GM15510 (cell line): ENCODE measurements around the gene ONECUT1.

Experiments
- POLR2A ChIP-seq: IDR thresholded peaks from 3 replicates; pipeline ENCODE4 v1.6.1; 2011; ENCODE audit warnings: borderline replicate concordance; ENCODE audit not compliant: insufficient read length; ENCODE audit errors: extremely low read depth

Gene ONECUT1

GRCh38 chr15:52709187-52709981, 80.8 kb downstream of the ONECUT1 start:
- TF ChIP-seq POLR2A: no peak
